ENCODE data around the gene PIK3R5. TPM values are rescaled to one million over a fixed set of nuclear protein-coding genes. Genes with fewer than 3 reads are reported as not detected.
A peak's percentile ranks its signal among the peaks of the same experiment; 100 is the strongest.

The PIK3R5 gene
- total RNA-seq, 1 experiment from 2014 or later: not detected

GRCh38 chr17:9003355-9004131 lies 38.0 kb upstream of the PIK3R5 start:
- no peak for TF ChIP-seq CTCF (IDR thresholded peaks at IDR 0.05; ENCODE audit: unreplicated experiment)

GRCh38 chr17:9002606-9003354 lies 37.3 kb upstream of the PIK3R5 start:
- H3K4me3 Mint-ChIP-seq (ENCODE audit: low read depth, unreplicated experiment): peak overlapping the region; percentile 37
- peak; percentile 57 for DNase-seq
- no peak overlapping the region for H3K27ac Mint-ChIP-seq (ENCODE audit: unreplicated experiment)
- CTCF ChIA-PET: no interaction called here
- intact Hi-C loops (cut with micrococcal nuclease; ENCODE audit: unreplicated experiment): no loop called here
- no peak for TF ChIP-seq CTCF (IDR thresholded peaks at IDR 0.05; ENCODE audit: unreplicated experiment)
- no TSS peak for BruUV-seq (replicated peaks)
- peaks cover 48% of the 10 kb centered on the region for H3K27me3 Mint-ChIP-seq (ENCODE audit: unreplicated experiment)
- H3K9me3 Mint-ChIP-seq (ENCODE audit: low read depth, unreplicated experiment): no peaks in the 10 kb centered on the region
- no peaks in the 10 kb centered on the region for H3K36me3 Mint-ChIP-seq (ENCODE audit: insufficient read depth, unreplicated experiment)
- H3K4me1 Mint-ChIP-seq (ENCODE audit: low read depth, unreplicated experiment): peaks cover 7% of the 10 kb centered on the region

More at GRCh38 chr17:9003355-9004131, 38.0 kb upstream of the PIK3R5 start:
- no peak overlapping the region for H3K27ac Mint-ChIP-seq (ENCODE audit: unreplicated experiment)
- no TSS peak for BruUV-seq (replicated peaks)
- no peak for DNase-seq
- H3K27me3 Mint-ChIP-seq (ENCODE audit: unreplicated experiment): peaks cover 56% of the 10 kb centered on the region
- peaks cover 7% of the 10 kb centered on the region for H3K4me1 Mint-ChIP-seq (ENCODE audit: low read depth, unreplicated experiment)
- H3K4me3 Mint-ChIP-seq (ENCODE audit: low read depth, unreplicated experiment): peak overlapping the region; percentile 55
- H3K9me3 Mint-ChIP-seq (ENCODE audit: low read depth, unreplicated experiment): no peaks in the 10 kb centered on the region
- no peaks in the 10 kb centered on the region for H3K36me3 Mint-ChIP-seq (ENCODE audit: insufficient read depth, unreplicated experiment)
- CTCF ChIA-PET: no interaction called here
- intact Hi-C loops (cut with micrococcal nuclease; ENCODE audit: unreplicated experiment): no loop called here

GRCh38 chr17:9002227-9002605 lies 36.7 kb upstream of the PIK3R5 start:
- CTCF ChIA-PET: no interaction called here
- no peak for TF ChIP-seq CTCF (IDR thresholded peaks at IDR 0.05; ENCODE audit: unreplicated experiment)
- Mint-ChIP-seq H3K27ac (ENCODE audit: unreplicated experiment) (no peak overlapping the region), H3K4me3 (ENCODE audit: low read depth, unreplicated experiment) (peak overlapping the region; percentile 37), H3K36me3 (ENCODE audit: insufficient read depth, unreplicated experiment) (no peaks in the 10 kb centered on the region), H3K9me3 (ENCODE audit: low read depth, unreplicated experiment) (no peaks in the 10 kb centered on the region), H3K27me3 (ENCODE audit: unreplicated experiment) (peaks cover 42% of the 10 kb centered on the region), H3K4me1 (ENCODE audit: low read depth, unreplicated experiment) (peaks cover 7% of the 10 kb centered on the region)
- BruUV-seq (replicated peaks): no TSS peak
- intact Hi-C loops (cut with micrococcal nuclease; ENCODE audit: unreplicated experiment): no loop called here
- no peak for DNase-seq

GRCh38 chr17:9001559-9001958 lies 36.1 kb upstream of the PIK3R5 start:
- intact Hi-C loops (cut with micrococcal nuclease; ENCODE audit: unreplicated experiment): no loop called here
- TF ChIP-seq CTCF (IDR thresholded peaks at IDR 0.05; ENCODE audit: unreplicated experiment): no peak
- Mint-ChIP-seq H3K27me3 (ENCODE audit: unreplicated experiment) (peaks cover 36% of the 10 kb centered on the region), H3K36me3 (ENCODE audit: insufficient read depth, unreplicated experiment) (no peaks in the 10 kb centered on the region), H3K9me3 (ENCODE audit: low read depth, unreplicated experiment) (no peaks in the 10 kb centered on the region), H3K27ac (ENCODE audit: unreplicated experiment) (no peak overlapping the region), H3K4me3 (ENCODE audit: low read depth, unreplicated experiment) (no peak overlapping the region), H3K4me1 (ENCODE audit: low read depth, unreplicated experiment) (peaks cover 7% of the 10 kb centered on the region)
- BruUV-seq (replicated peaks): no TSS peak
- CTCF ChIA-PET: no interaction called here
- no peak for DNase-seq

Data from Calu3 (cell line).